Activated T-cell treated with anti-CD3 and anti-CD28 coated beads, Interleukin-2, amount 50 U/mL, for 48 hours (primary cell): ENCODE measurements around the gene LRP5.
"Not testable (repeated sequence)": the region's sequence is repeated elsewhere in the genome, so short reads cannot be mapped to it uniquely, and the experiment has no call there.

Source experiments
- DNase-seq, 2 experiments: peaks; one replicate each; pipeline ENCODE4 v3.0.0-alpha.2; 2020

LRP5 gene

GRCh38 chr11:68282141-68282860 lies 30.1 kb upstream of the LRP5 start:
- peak; percentile 57 to 64 for DNase-seq

GRCh38 chr11:68282861-68283230 lies 29.5 kb upstream of the LRP5 start:
- DNase-seq = no peak

DNA sequence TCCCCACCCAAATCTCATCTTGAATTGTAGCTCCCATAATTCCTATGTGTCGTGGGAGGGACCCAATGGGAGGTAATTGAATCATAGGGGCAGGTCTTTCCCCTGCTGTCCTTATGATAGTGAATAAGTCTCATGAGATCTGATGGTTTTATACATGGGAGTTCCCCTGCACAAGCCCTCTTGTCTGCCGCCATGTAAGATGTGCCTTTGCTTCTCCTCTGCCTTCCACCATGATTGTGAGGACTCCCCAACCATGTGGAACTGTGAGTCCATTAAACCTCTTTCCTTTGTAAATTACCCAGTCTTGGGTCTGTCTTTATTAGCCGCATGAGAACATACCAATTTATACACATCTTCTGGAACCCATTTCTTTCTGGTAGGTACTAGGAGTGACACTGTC lies 27.8 kb upstream of the LRP5 start:
- not testable (repeated sequence) for DNase-seq

DNA sequence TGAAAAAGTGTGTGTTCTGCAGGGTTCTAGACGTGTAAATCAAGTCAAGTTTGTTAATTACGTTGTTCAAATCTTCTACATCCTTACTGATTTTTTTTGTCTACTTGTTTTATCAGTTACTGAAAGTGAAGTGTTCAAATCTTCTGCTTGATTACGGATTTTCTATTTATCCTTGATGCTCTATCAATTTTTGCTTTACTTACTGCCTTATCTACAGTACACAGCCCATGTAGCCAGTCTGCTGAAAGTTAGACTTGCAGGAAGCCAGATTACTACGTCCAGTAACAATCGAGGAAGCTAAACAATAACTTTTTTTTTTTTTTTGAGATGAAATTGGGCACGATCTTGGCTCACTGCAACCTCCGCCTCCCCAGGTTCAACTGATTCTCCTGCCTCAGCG lies 25.0 kb upstream of the LRP5 start:
- DNase-seq = no peak

DNA sequence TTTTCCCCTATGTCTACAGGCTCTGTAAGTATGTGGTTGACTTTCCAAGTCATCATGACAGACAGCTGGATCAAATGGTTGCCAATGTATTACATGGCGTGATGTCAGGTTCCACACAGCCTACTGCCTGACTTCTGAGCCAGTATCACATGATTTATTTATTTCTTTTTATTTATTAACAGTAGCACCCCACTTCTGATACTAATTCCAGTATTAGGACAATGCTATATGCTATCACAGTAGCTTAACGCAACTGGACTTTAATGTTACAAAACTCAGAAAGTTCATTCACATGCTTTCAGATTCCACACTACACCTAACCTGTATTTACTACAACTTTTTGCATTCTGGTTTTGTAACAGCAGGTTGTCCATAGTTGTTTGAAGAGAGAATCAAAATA lies 22.9 kb upstream of the LRP5 start:
- no peak for DNase-seq

DNA sequence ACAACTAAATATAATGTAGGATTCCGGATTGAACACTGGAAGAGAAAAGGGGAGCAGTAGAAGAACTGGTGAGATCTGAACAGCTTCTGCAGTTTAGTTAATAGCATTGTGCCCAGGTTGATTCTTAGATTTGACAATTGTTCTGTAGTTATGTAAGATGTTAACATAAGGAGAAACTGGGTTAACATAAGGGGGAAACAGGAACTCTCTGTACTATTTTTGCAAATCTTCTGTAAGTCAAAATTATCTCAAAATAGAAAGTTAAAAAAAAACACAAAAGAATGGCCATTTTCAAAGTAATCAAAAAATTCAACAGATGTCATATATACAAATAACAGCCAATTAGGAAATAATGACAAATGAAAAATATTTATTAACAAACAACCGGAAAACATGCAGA lies 18.7 kb upstream of the LRP5 start:
- DNase-seq = no peak

DNA sequence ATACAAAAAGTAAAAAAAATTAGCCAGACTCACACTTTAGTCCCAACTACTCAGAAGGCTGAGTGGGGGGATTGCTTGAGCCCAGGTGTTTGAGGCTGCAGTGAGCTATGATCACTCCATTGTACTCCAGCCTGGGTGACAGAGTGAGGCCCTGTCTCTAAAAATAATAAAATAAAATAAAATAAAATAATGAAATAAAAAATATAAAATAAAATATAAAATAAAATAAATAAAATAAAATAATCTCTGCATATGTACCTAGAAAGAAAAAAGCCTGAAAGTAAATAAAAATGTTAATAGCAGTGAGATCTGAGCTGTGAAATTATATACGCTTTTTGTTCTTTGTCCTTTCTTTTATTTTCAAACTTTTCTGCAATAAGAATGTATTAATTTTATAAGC lies 17.1 kb upstream of the LRP5 start:
- DNase-seq = no peak

DNA sequence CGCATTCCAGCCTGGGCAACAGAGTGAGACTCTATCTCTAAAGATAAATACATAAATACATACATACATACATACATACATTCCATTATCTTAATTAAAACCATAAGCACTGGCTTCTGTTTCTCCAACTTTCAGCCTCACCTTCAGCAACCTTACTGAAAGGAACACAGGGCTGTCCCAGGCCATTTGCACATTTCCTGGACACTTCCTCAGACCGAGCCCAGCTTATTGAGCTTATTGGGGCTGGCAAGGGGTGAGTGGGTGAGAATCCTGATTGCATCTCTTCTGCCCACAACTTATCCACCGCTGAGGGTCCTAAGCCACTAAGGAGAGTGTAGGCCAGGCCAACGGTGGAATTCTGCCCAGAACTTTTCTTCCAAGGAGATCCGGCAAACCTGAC lies 16.5 kb upstream of the LRP5 start:
- no peak for DNase-seq

DNA sequence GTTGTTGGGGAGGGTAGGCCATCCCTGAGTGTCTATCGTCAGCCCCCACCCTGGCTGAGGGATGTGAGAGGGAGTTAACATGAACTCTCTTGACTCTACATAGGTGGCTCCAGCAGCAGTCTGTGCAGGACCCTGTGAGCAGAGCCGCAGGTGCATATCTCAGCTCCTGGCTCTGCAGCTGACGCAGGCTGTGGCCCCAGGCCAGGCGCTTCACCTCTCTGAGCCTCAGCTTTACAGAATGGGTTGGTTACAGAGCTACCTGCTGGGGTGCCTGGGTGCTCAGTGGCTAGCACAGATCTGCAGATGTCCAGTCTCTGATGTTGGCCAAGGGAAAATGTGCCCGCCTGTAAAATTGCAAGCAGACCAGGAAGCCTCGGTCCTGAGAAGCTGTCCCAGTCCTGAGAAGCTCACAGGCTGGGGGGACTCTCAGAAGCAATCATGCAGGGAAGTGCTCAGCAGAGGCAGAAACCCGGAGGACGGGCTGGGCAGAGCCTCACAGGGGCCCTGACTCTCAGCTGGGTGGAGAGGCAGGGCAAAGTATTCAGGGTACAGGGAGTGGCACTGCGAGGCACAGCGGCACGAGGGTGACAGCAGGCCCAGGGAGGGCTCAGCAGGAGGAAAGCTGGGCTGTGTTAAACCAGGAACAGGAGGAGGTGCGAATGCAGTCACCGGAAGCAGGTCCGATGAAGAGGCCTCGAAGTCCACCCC lies 15.9 kb upstream of the LRP5 start:
- no peak for DNase-seq

- no peak for DNase-seq
Observed at GRCh38 chr11:68297052-68297378, 15.4 kb upstream of the LRP5 start.

DNA sequence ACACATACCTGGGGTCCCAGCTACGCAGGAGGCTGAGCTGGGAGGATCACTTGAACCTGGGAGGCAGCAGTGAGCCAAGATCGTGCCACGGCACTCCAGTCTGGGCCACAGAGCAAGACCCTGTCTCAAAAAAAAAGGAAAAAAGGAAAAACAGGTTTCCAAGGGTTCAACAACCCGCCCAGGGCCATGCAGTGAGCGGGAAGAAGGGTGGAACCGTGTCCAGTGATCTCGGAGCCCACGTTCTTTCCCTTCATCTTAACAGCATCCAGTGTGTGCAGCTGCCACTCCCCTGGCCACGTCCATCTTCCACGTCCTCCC lies 14.9 kb upstream of the LRP5 start:
- DNase-seq = no peak

- peak; percentile 84 to 88 for DNase-seq
Observed at GRCh38 chr11:68297812-68298658, 14.4 kb upstream of the LRP5 start.

- DNase-seq = no peak
Observed at GRCh38 chr11:68298659-68299516, 13.5 kb upstream of the LRP5 start.

GRCh38 chr11:68299517-68299879 lies 12.9 kb upstream of the LRP5 start:
- not testable (repeated sequence) for DNase-seq

GRCh38 chr11:68300076-68300830 lies 12.1 kb upstream of the LRP5 start:
- no peak for DNase-seq

DNA sequence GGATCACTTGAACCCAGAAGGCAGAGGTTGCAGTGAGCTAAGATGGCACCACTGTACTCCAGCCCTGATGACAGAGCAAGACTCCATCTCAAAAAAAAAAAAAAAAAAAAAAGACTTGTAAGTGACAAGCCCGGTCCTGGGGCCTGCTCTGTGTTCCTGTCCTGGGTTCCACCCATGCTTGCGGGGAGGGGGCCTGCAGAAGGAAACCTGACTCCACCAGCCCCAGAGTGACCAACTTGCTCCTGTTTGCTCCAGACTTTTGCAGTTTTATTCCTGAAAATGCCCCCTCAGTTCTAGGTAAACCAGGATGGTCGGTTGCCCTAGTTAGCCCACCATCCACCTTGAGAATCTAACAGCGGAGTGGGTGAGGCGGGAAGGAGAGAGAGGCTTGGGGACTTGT lies 10.1 kb upstream of the LRP5 start:
- DNase-seq = no peak

DNA sequence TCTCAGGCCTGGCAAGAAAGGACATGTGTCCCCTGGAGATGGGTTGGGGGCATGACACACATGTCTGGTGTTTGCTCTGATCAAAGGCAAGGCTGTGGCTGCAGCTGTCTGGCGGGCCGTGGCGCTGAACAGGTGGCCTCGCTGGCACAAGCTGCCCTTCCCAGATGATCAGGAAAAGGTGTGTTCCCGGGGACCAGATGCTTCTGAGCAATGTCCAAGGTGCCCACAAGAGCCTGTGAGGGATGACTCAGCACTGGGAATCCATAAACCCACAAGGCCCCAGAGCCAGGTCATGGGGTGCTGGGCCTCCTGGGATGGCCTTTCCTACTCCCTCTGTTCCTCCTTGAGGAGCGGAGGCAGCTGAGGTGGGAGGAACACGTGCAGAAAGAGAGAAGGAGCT lies 9.7 kb upstream of the LRP5 start:
- no peak for DNase-seq

- DNase-seq = no peak
Observed at GRCh38 chr11:68303083-68303482, 9.3 kb upstream of the LRP5 start.

- DNase-seq = no peak
Observed at GRCh38 chr11:68303982-68304780, 8.2 kb upstream of the LRP5 start.

DNA sequence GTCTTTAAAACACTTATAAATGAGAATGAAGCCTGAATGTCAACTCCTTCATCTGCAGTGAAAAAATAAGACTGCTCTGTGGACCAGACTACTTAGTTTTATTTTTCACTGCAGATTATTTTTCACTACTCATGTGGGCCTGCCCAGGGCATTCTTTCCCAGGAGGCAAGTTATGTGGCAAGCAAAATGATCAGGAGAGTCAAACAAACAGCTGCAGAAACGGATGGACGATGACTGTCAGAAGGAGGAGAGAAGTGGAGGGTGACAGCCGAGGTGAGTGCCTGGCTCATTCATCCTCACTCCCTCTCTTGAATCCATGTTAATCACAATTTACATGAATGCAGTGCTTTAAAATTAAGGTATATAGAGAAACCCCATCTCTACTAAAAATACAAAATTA lies 5.8 kb upstream of the LRP5 start:
- no peak for DNase-seq

- DNase-seq = no peak
Observed at GRCh38 chr11:68308068-68308467, 4.3 kb upstream of the LRP5 start.
